Measurements from ENCODE around the gene CNTNAP1. TPM values are rescaled to one million over a fixed set of nuclear protein-coding genes. Genes with fewer than 3 reads are reported as not detected.

Gene CNTNAP1
- total and polyA plus RNA-seq, 9 of the 15 experiments (the other 6 are each of a cell fraction or from before 2014, with no cell fraction given) = 0.10 to 1.8 (median 0.62) TPM

- TF ChIP-seq MBD1 (CRISPR knock-in tag; IDR thresholded peaks at IDR 0.05) (no peak), HES1 (IDR thresholded peaks at IDR 0.05; ENCODE audit: low read depth) (no peak)
Measured at GRCh38 chr17:42708588-42708987, 26.3 kb downstream of the CNTNAP1 start (continued).

- H3K4me1 ChIP-seq (replicated peaks in 1 of 2; ENCODE audit: control insufficient read depth in 2 of 2, insufficient read depth in 2 of 2, low read length in 2 of 2) = peaks cover 0 to 5% of the 10 kb centered on the region in 2 experiments; a peak in 1 of 5 replicates
- ChIA-PET POLR2A (interaction anchor here (0.7 to 2.6 kb wide), 5 partner anchors 10 to 132 kb away, joined by 3 to 17 read pairs (median 3); partner anchors contain the start of gene PSMC3IP), CTCF (ENCODE audit: low intra/inter-chr PET ratio) (no interaction called here)
- H3K27ac ChIP-seq (ENCODE audit: extremely low read depth, low read depth, low read length) = no peak overlapping the region
- no peak overlapping the region for H3K4me3 ChIP-seq
- in situ Hi-C loops (cut with MboI) (no loop called here), intact Hi-C loops (cut with micrococcal nuclease) (no loop called here)
- H3K9ac ChIP-seq (ENCODE audit: insufficient read depth in 1 of 2, low read depth in 2 of 2, low read length in 2 of 2) = peak overlapping the region in 1 of 2 experiments; percentile 74; a peak in 1 of 4 replicates
- FAIRE-seq = peak; percentile 69
- DNase-seq (ENCODE audit: extremely low read depth in 1 of 4, low spot score in 3 of 4) = no peak
- no peak for ATAC-seq
- peaks cover 82% of the 10 kb centered on the region for H3K36me3 ChIP-seq (ENCODE audit: control insufficient read depth, insufficient read depth, low read length)
- 55% methylated on average over 2 of the region's 2 CpGs for WGBS (ENCODE audit: insufficient coverage, low coverage, missing lambda C conversion rate)
- no peaks in the 10 kb centered on the region for H4K20me1 ChIP-seq (replicated peaks; ENCODE audit: control insufficient read depth, insufficient read depth, low read length)
- no peak overlapping the region for H2AFZ ChIP-seq (ENCODE audit: low read depth, low read length)
- H3K9me1 ChIP-seq (ENCODE audit: control insufficient read depth, insufficient read depth, low read length) = no peaks in the 10 kb centered on the region
- no peak overlapping the region for H3K4me2 ChIP-seq (ENCODE audit: insufficient read depth, low read length)
- H3K9me3 ChIP-seq (replicated peaks; ENCODE audit: control insufficient read depth, insufficient read depth, low read depth, low read length) = no peaks in the 10 kb centered on the region
- BruUV-seq (replicated peaks) = no TSS peak
- no peak for TF ChIP-seq MECOM (CRISPR knock-in tag; IDR thresholded peaks at IDR 0.05)
- TF ChIP-seq E2F4 (CRISPR knock-in tag; IDR thresholded peaks at IDR 0.05; ENCODE audit: low read depth) = no peak
- TF ChIP-seq SMARCE1 (IDR thresholded peaks at IDR 0.05) = no peak
- TF ChIP-seq PURB (CRISPR knock-in tag; IDR thresholded peaks at IDR 0.05; ENCODE audit: low read depth) = no peak
- no peak for TF ChIP-seq HDAC6 (IDR thresholded peaks at IDR 0.05; ENCODE audit: low read depth, low read length)
- TF ChIP-seq HMGN3 (IDR thresholded peaks at IDR 0.05; ENCODE audit: borderline replicate concordance, extremely low read depth, insufficient read length, low read depth, low read length) = no peak
- no peak for TF ChIP-seq ZBTB49 (CRISPR knock-in tag; IDR thresholded peaks at IDR 0.05; ENCODE audit: borderline replicate concordance)
- no peaks in the 10 kb centered on the region for H3K79me2 ChIP-seq (ENCODE audit: control insufficient read depth, insufficient read depth, low read length)
- H3K27me3 ChIP-seq (ENCODE audit: control insufficient read depth in 2 of 2, insufficient read depth in 2 of 2, low read length in 2 of 2) = no peaks in the 10 kb centered on the region
Measured at GRCh38 chr17:42709561-42709960, 27.2 kb downstream of the CNTNAP1 start.

Data from K562 (cell line).